HUES6 (cell line): ENCODE measurements around the gene PRKX.
"Not testable (repeated sequence)": the region's sequence is repeated elsewhere in the genome, so short reads cannot be mapped to it uniquely, and the experiment has no call there.

Experiments
- H3K27ac ChIP-seq: 2 replicates; pipeline ENCODE4 v1.7.0; 2013; ENCODE audit warnings: low read depth, mild to moderate bottlenecking, low read length, inconsistent platforms
- H3K27me3 ChIP-seq: 2 replicates; pipeline ENCODE4 v1.6.1; 2013; ENCODE audit warnings: low read length; ENCODE audit not compliant: control insufficient read depth, insufficient read depth
- H3K36me3 ChIP-seq: 2 replicates; pipeline ENCODE4 v1.6.1; 2013; ENCODE audit warnings: low read length; ENCODE audit not compliant: control insufficient read depth, insufficient read depth
- H3K4me1 ChIP-seq: 2 replicates; pipeline ENCODE4 v1.6.1; 2013; ENCODE audit warnings: low read length; ENCODE audit not compliant: control insufficient read depth, insufficient read depth
- H3K4me3 ChIP-seq: 2 replicates; pipeline ENCODE4 v1.5.1; 2013; ENCODE audit warnings: low read depth, low read length
- H3K9ac ChIP-seq: one replicate; pipeline ENCODE4 v1.6.1; 2013; ENCODE audit warnings: mild to moderate bottlenecking, low read length
- H3K9me3 ChIP-seq: 2 replicates; pipeline ENCODE4 v1.6.1; 2013; ENCODE audit warnings: low read depth, low read length; ENCODE audit not compliant: control insufficient read depth, insufficient read depth

The PRKX gene

DNA sequence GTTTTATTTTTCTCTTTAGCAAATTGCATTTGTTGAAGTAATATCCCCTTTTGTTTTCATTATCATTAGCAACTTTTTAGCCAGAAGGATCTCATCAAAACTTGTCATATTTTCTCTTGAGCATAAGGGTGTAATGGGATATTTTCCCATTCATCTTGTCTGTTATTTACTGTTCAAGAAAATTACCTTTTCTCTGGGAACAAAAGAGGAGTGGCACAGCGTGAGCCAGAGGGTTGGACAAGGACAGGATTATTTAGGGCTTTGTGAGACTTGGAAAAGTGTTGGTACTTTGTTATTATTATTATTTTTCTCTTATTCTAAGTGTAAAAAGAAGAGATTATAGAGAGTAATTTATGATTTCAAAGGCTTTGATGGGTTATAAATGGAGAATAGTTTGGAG, 135.9 kb downstream of the PRKX start:
- H3K4me3 ChIP-seq: no peak overlapping the region

DNA sequence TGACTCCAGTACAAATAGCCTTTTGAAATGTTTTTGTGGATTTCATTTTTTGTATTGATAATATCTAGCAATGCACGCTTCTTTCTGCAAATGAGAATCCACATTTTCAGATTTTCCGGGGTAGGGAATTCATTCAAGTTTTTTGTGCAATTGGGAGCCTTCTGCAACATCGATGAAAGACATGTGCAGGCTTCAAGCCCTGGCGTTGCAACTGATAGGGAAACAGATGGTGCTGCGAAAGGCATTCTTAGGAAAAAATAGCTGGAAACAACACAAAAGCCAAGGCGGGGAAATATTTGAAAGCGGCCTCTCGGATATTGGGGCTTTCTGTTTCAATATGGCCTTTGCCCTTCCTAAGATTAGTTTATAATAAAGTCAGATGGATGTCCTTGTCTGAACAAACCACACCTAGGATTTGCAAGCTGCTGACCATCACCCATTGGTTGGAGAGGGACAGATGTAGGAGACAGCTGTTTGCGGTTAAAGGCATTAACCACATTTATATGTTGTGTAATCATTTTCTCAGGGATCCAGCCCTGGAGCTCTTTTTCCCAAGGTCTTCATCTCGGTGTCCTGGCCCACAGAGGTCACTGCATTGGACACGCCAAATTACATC, 136.5 kb downstream of the PRKX start:
- no peaks in the 10 kb centered on the region for H3K4me1 ChIP-seq
- no peaks in the 10 kb centered on the region; the same call in 1 of the 2 replicates for H3K27me3 ChIP-seq
- no peak overlapping the region for H3K27ac ChIP-seq
- H3K4me3 ChIP-seq: no peak overlapping the region
- H3K9ac ChIP-seq: no peak overlapping the region
- H3K36me3 ChIP-seq: no peaks in the 10 kb centered on the region
- peaks cover 2% of the 10 kb centered on the region; the same call in 1 of the 2 replicates for H3K9me3 ChIP-seq

More for the DNA sequence above, 135.9 kb downstream of the PRKX start:
- Histone ChIP-seq H3K9me3 (no peaks in the 10 kb centered on the region), H3K27ac (no peak overlapping the region), H3K27me3 (peaks cover 1% of the 10 kb centered on the region; the same call in 1 of the 2 replicates), H3K9ac (no peak overlapping the region), H3K4me1 (no peaks in the 10 kb centered on the region), H3K36me3 (no peaks in the 10 kb centered on the region)

GRCh38 chrX:3567686-3568085, 145.8 kb downstream of the PRKX start:
- no peaks in the 10 kb centered on the region for H3K27me3 ChIP-seq
- H3K4me1 ChIP-seq: no peaks in the 10 kb centered on the region
- H3K9me3 ChIP-seq: peaks cover 9% of the 10 kb centered on the region; the same call in 1 of the 2 replicates
- H3K27ac ChIP-seq: no peak overlapping the region
- no peak overlapping the region for H3K4me3 ChIP-seq
- no peak overlapping the region for H3K9ac ChIP-seq
- no peaks in the 10 kb centered on the region for H3K36me3 ChIP-seq

DNA sequence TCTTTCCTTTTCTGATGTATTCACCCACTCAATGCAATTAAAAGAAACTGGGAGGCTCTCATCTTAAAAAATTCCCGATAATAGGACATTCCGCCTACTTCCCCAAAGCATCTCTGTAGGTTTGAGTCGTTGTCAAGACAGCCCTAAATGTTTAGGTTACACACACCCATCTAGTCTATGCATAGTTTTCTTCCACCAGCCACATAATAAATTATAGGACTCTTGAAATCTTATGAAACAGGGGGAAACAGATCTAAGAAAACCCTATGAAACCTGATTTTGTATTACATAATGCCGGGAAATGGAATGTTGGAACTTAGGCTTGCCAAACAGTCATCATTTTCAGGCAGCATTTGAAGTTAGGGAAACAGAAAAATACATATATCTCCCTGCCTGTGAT, 150.0 kb downstream of the PRKX start:
- peaks cover 3% of the 10 kb centered on the region; the same call in 1 of the 2 replicates for H3K9me3 ChIP-seq
- no peaks in the 10 kb centered on the region for H3K27me3 ChIP-seq
- no peaks in the 10 kb centered on the region for H3K36me3 ChIP-seq

GRCh38 chrX:3560010-3560409, 153.4 kb downstream of the PRKX start:
- H3K9ac ChIP-seq, H3K27me3 ChIP-seq, H3K4me1 ChIP-seq, H3K36me3 ChIP-seq, H3K9me3 ChIP-seq, H3K27ac ChIP-seq, H3K4me3 ChIP-seq: not testable (repeated sequence)

More for the DNA sequence above, 150.0 kb downstream of the PRKX start:
- Histone ChIP-seq H3K4me3 (no peak overlapping the region), H3K4me1 (no peaks in the 10 kb centered on the region), H3K27ac (no peak overlapping the region), H3K9ac (no peak overlapping the region)
